SK-N-SH (cell line): ENCODE measurements around the gene AADACL4. TPM values are rescaled to one million over a fixed set of nuclear protein-coding genes. Genes with fewer than 3 reads are reported as not detected.

ENCODE experiments used
- CTCF ChIA-PET: fragments of 300-600, 350-600 bp; formaldehyde crosslinking; extraction: SDS; loops from one replicate; lab custom pipeline; 2021; lab: Yijun Ruan, JAX
- POLR2A ChIA-PET: fragments of 350-600 bp; sonication (Branson Sonifier 250); formaldehyde crosslinking; extraction: SDS; loops from one replicate; lab custom pipeline; 2020; ENCODE audit warnings: antibody characterized with exemption, inconsistent platforms; lab: Yijun Ruan, JAX
- DNase-seq: peaks from one replicate; pipeline ENCODE4 v3.0.0; 2012
- H2AFZ ChIP-seq: fragments of 200-600 bp; sonication (generic); 2 replicates; pipeline ENCODE4 v1.8.1; 2016; ENCODE audit warnings: antibody characterized with exemption, mild to moderate bottlenecking, low read depth
- H3F3A ChIP-seq: fragments of 200-600 bp; sonication (generic); replicated peaks from 2 replicates; pipeline ENCODE3; 2016; ENCODE audit warnings: antibody characterized with exemption, mild to moderate bottlenecking; ENCODE audit not compliant: insufficient read depth
- H3K27ac ChIP-seq, 2 experiments: fragments of 200-500 bp in 1 of 2; fragments of 200-600 bp in 1 of 2; sonication (Bioruptor generic) in 1 of 2; sonication (generic), shearing (Covaris generic) in 1 of 2; 2 replicates each; pipeline versions ENCODE4 v1.5.1 to v1.6.1; 2014 to 2016; ENCODE audit warnings: low read depth in 2 of 2, inconsistent platforms in 1 of 2, low read length in 1 of 2, mild to moderate bottlenecking in 1 of 2, mixed read lengths in 1 of 2
- H3K27me3 ChIP-seq: fragments of 200-600 bp; sonication (generic), shearing (Covaris generic); 2 replicates; pipeline ENCODE4 v1.6.1; 2016; ENCODE audit warnings: mixed run types; ENCODE audit not compliant: insufficient read depth
- H3K36me3 ChIP-seq, 2 experiments: fragments of 200-500 bp in 1 of 2; fragments of 200-600 bp in 1 of 2; sonication (Bioruptor generic) in 1 of 2; sonication (generic) in 1 of 2; replicated peaks in 1 of 2; 2 replicates each; pipeline versions ENCODE3 to v1.5.1; 2014 to 2016; ENCODE audit warnings: low read length in 1 of 2, mild to moderate bottlenecking in 1 of 2; ENCODE audit not compliant: insufficient read depth in 2 of 2, control insufficient read depth in 1 of 2
- H3K4me1 ChIP-seq, 2 experiments: fragments of 200-500 bp in 1 of 2; fragments of 200-600 bp in 1 of 2; sonication (Bioruptor generic) in 1 of 2; sonication (generic), shearing (Covaris generic) in 1 of 2; 2 replicates each; pipeline versions ENCODE4 v1.5.1 to v1.6.1; 2014 to 2016; ENCODE audit warnings: low read depth in 1 of 2, low read length in 1 of 2, mixed run types in 1 of 2; ENCODE audit not compliant: insufficient read depth in 2 of 2, control insufficient read depth in 1 of 2
- H3K4me2 ChIP-seq: fragments of 200-600 bp; sonication (generic), shearing (Covaris generic); 2 replicates; pipeline ENCODE4 v1.6.1; 2017; ENCODE audit warnings: mixed run types
- H3K4me3 ChIP-seq, 2 experiments: fragments of 200-500 bp in 1 of 2; fragments of 200-600 bp in 1 of 2; sonication (Bioruptor generic) in 1 of 2; sonication (generic), shearing (Covaris generic) in 1 of 2; 2 replicates each; pipeline versions ENCODE4 v1.5.1 to v1.8.1; 2014 to 2016; ENCODE audit warnings: low read depth in 2 of 2, inconsistent platforms in 1 of 2, low read length in 1 of 2, mild to moderate bottlenecking in 1 of 2, mixed read lengths in 1 of 2, moderate library complexity in 1 of 2
- H3K79me2 ChIP-seq: fragments of 200-600 bp; sonication (generic); 2 replicates; pipeline ENCODE4 v1.8.1; 2017; ENCODE audit warnings: mild to moderate bottlenecking; ENCODE audit not compliant: insufficient read depth
- H3K9ac ChIP-seq: fragments of 200-600 bp; sonication (generic); 2 replicates; pipeline ENCODE4 v1.6.1; 2017; ENCODE audit warnings: mixed run types
- H3K9me2 ChIP-seq: fragments of 200-600 bp; sonication (generic); 2 replicates; pipeline ENCODE4 v1.6.1; 2017; ENCODE audit warnings: mixed run types
- H3K9me3 ChIP-seq: fragments of 200-600 bp; sonication (generic); 2 replicates; pipeline ENCODE4 v1.6.1; 2017; ENCODE audit warnings: mixed run types, mild to moderate bottlenecking, moderate library complexity
- H4K20me1 ChIP-seq: fragments of 200-600 bp; sonication (generic); 2 replicates; pipeline ENCODE4 v1.6.1; 2017; ENCODE audit warnings: mild to moderate bottlenecking, mixed run types; ENCODE audit not compliant: insufficient read depth
- CHD2 ChIP-seq: fragments of 150-350 bp; IDR thresholded peaks from 2 replicates; pipeline ENCODE4 v1.6.1; 2018; ENCODE audit warnings: low read length; ENCODE audit not compliant: partially characterized antibody
- EP300 ChIP-seq, 2 experiments: IDR thresholded peaks; 2 replicates each; pipeline versions ENCODE4 v1.4.0 to v1.6.1; 2012; ENCODE audit warnings: borderline replicate concordance in 1 of 2, low read depth in 1 of 2, low read length in 1 of 2
- EZH2phosphoT487 ChIP-seq: fragments of 200-600 bp; sonication (generic); IDR thresholded peaks from 2 replicates; pipeline ENCODE4 v1.6.1; 2017; ENCODE audit warnings: low read depth, mixed run types, mild to moderate bottlenecking, antibody characterized with exemption, moderate library complexity, borderline replicate concordance
- FOSL2 ChIP-seq: IDR thresholded peaks from 2 replicates; pipeline ENCODE4 v1.4.0; 2012; ENCODE audit warnings: low read depth, mild to moderate bottlenecking, moderate library complexity, borderline replicate concordance
- FOXM1 ChIP-seq: IDR thresholded peaks from 2 replicates; pipeline ENCODE4 v1.4.0; 2012; ENCODE audit warnings: low read depth, mild to moderate bottlenecking
- MXI1 ChIP-seq: IDR thresholded peaks from 2 replicates; pipeline ENCODE4 v1.6.1; 2012; ENCODE audit warnings: mild to moderate bottlenecking, low read depth, low read length, improper control_type of control experiment
- NFIC ChIP-seq: IDR thresholded peaks from 2 replicates; pipeline ENCODE4 v1.4.0; 2012; ENCODE audit warnings: borderline replicate concordance
- NRF1 ChIP-seq: IDR thresholded peaks from 2 replicates; pipeline ENCODE4 v1.6.1; 2012; ENCODE audit warnings: low read depth, mild to moderate bottlenecking, low read length
- POLR2AphosphoS5 ChIP-seq: IDR thresholded peaks from 2 replicates; pipeline ENCODE4 v1.6.1; 2012; ENCODE audit warnings: low read depth, low read length
- RFX5 ChIP-seq: IDR thresholded peaks from 2 replicates; pipeline ENCODE4 v1.6.1; 2012; ENCODE audit warnings: mild to moderate bottlenecking, improper control_type of control experiment, low read length
- RXRA ChIP-seq: IDR thresholded peaks from 2 replicates; pipeline ENCODE4 v1.4.0; 2012; ENCODE audit warnings: low read depth, mild to moderate bottlenecking, borderline replicate concordance
- SIN3A ChIP-seq: IDR thresholded peaks from 2 replicates; pipeline ENCODE4 v1.6.1; 2012; ENCODE audit warnings: low read depth, mild to moderate bottlenecking, low read length, moderate library complexity, borderline replicate concordance
- SMC3 ChIP-seq: IDR thresholded peaks from 2 replicates; pipeline ENCODE4 v1.6.1; 2012; ENCODE audit warnings: low read depth, low read length, improper control_type of control experiment
- TEAD4 ChIP-seq: IDR thresholded peaks from 2 replicates; pipeline ENCODE4 v1.4.0; 2012; ENCODE audit warnings: mild to moderate bottlenecking, borderline replicate concordance; ENCODE audit not compliant: insufficient read depth
- YY1 ChIP-seq: IDR thresholded peaks from 2 replicates; pipeline ENCODE4 v1.4.0; 2012; ENCODE audit warnings: low read depth, mild to moderate bottlenecking
- WGBS: methylation state at CpG from one replicate; pipeline ENCODE4 v1.1.6; 2017; ENCODE audit warnings: low lambda C conversion rate; 5-methylcytosine and 5-hydroxymethylcytosine counted together
- polyA plus RNA-seq, 3 experiments: library from polyadenylated mRNA; depleted of rRNA; stranded (reverse); fragments of >200 nt; gene quantifications; 2 replicates each; pipeline ENCODE4 v1.2.3, GENCODE V29; 2012
- TF ChIP-seq, protein P1 (sequence below): fragments of 150-350 bp; IDR thresholded peaks from 2 replicates; pipeline ENCODE4 v1.6.1; 2016; ENCODE audit warnings: mild to moderate bottlenecking, low read depth, low read length
- TF ChIP-seq, protein P2 (sequence below): IDR thresholded peaks from 2 replicates; pipeline ENCODE4 v1.4.0; 2012; ENCODE audit warnings: low read depth, borderline replicate concordance
- TF ChIP-seq, protein P3 (sequence below): IDR thresholded peaks from 2 replicates; pipeline ENCODE4 v1.4.0; 2012; ENCODE audit warnings: low read depth

Gene AADACL4
- polyA plus RNA-seq (2012; rRNA removed), result 0.32 and 0.59 TPM in 2 replicates
- polyA plus RNA-seq (2012; cell fraction: cytosol; rRNA removed), result 0.21 and 0.23 TPM in 2 replicates
- 2.5 TPM in 2 replicates for polyA plus RNA-seq (2012; cell fraction: nucleus; rRNA removed)

DNA sequence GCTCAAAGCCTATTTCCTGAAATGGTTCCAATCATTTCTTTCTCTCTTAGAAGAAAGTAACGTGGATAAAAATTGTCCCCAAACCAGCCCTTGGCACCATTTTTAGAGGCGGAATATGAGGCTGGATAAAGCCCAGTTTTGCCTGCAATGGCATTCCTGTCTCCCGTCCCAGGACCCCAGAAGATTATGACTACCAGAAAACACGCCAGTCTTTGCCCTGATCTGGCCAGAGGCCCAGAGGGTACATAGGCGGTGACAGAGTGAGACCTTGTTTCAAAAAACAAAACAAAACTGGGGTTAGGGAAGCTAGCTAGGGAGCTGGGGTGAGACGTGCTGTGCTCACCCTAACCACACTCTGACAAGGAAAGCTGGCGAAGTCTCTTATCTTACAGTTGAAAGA lies at the start of gene AADACL4:
Gene AADACL4 (plus strand): TSS at position 301 of the 400 bp plus-strand sequence. CDS start 462 bp downstream, outside the sequence.
- Histone ChIP-seq H3K9me2 (no peaks in the 10 kb centered on the region), H2AFZ (no peak within 1 kb of the TSS), H3K4me3 (no peak within 1 kb of the TSS), H3K9ac (no peak within 1 kb of the TSS), H3K36me3 (no peaks in the 10 kb centered on the region), H3K27ac (no peak within 1 kb of the TSS), H4K20me1 (no peaks in the 10 kb centered on the region), H3K27me3 (no peaks in the 10 kb centered on the region; the same call in 1 of the 2 replicates), H3F3A (no peaks in the 10 kb centered on the region), H3K4me2 (no peak within 1 kb of the TSS), H3K79me2 (no peaks in the 10 kb centered on the region), H3K4me1 (no peaks in the 10 kb centered on the region), H3K9me3 (no peaks in the 10 kb centered on the region)
- TF ChIP-seq SIN3A (no peak), YY1 (no peak), EZH2phosphoT487 (no peak), TEAD4 (no peak), CHD2 (no peak), SMC3 (no peak), RXRA (no peak), EP300 (IDR thresholded peaks at IDR 0.05; ENCODE audit: borderline replicate concordance in 1 of 2, low read depth in 1 of 2, low read length in 1 of 2) (no peak), POLR2AphosphoS5 (no peak), MXI1 (no peak), FOXM1 (no peak), RFX5 (no peak), NRF1 (no peak), NFIC (no peak), FOSL2 (no peak)
- TF ChIP-seq, protein P1, sequence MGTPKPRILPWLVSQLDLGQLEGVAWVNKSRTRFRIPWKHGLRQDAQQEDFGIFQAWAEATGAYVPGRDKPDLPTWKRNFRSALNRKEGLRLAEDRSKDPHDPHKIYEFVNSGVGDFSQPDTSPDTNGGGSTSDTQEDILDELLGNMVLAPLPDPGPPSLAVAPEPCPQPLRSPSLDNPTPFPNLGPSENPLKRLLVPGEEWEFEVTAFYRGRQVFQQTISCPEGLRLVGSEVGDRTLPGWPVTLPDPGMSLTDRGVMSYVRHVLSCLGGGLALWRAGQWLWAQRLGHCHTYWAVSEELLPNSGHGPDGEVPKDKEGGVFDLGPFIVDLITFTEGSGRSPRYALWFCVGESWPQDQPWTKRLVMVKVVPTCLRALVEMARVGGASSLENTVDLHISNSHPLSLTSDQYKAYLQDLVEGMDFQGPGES, result no peak
- TF ChIP-seq, protein P2, sequence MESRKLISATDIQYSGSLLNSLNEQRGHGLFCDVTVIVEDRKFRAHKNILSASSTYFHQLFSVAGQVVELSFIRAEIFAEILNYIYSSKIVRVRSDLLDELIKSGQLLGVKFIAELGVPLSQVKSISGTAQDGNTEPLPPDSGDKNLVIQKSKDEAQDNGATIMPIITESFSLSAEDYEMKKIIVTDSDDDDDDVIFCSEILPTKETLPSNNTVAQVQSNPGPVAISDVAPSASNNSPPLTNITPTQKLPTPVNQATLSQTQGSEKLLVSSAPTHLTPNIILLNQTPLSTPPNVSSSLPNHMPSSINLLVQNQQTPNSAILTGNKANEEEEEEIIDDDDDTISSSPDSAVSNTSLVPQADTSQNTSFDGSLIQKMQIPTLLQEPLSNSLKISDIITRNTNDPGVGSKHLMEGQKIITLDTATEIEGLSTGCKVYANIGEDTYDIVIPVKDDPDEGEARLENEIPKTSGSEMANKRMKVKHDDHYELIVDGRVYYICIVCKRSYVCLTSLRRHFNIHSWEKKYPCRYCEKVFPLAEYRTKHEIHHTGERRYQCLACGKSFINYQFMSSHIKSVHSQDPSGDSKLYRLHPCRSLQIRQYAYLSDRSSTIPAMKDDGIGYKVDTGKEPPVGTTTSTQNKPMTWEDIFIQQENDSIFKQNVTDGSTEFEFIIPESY, result no peak
- TF ChIP-seq, protein P3, sequence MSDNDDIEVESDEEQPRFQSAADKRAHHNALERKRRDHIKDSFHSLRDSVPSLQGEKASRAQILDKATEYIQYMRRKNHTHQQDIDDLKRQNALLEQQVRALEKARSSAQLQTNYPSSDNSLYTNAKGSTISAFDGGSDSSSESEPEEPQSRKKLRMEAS, result no peak
- POLR2A ChIA-PET, result no interaction called here
- CTCF ChIA-PET, result interaction anchor here (1.1 to 6.9 kb wide), 3 partner anchors 15 to 329 kb away, joined by 4 to 37 read pairs (median 6); no protein-coding TSS in a partner anchor
- WGBS, result 75% methylated on average over 7 of the region's 7 CpGs
- DNase-seq, result no peak
